Thymus (tissue), 11 donors: Measurements from ENCODE around the gene GATA6. TPM values are rescaled to one million over a fixed set of nuclear protein-coding genes. Genes with fewer than 3 reads are reported as not detected.
A peak's percentile ranks its signal among the peaks of the same experiment; 100 is the strongest.

Experiments used
- DNase-seq, 9 donors: peaks; one replicate each; pipeline ENCODE4 v3.0.0-alpha.2; 2013; ENCODE audit warnings: low spot score in 9 of 9, low read depth in 6 of 9, missing footprints in 1 of 9
- H3K27ac ChIP-seq, 2 donors: one replicate each; pipeline ENCODE4 v1.5.1; 2013; ENCODE audit warnings: control low read depth in 1 of 2, low read depth in 1 of 2, low read length in 1 of 2, mild to moderate bottlenecking in 1 of 2, moderate library complexity in 1 of 2
- H3K27me3 ChIP-seq, 2 donors: one replicate each; pipeline ENCODE4 v1.5.1; 2013; ENCODE audit warnings: low read length in 1 of 2; ENCODE audit not compliant: control insufficient read depth in 2 of 2, insufficient read depth in 1 of 2
- H3K36me3 ChIP-seq, 2 donors: one replicate each; pipeline ENCODE4 v1.5.1; 2013; ENCODE audit warnings: low read length in 1 of 2, mild to moderate bottlenecking in 1 of 2, moderate library complexity in 1 of 2; ENCODE audit not compliant: control insufficient read depth in 2 of 2, insufficient read depth in 2 of 2
- H3K4me1 ChIP-seq, 2 donors: one replicate each; pipeline ENCODE4 v1.5.1; 2013; ENCODE audit warnings: low read length in 2 of 2; ENCODE audit not compliant: control insufficient read depth in 2 of 2, insufficient read depth in 2 of 2
- H3K4me3 ChIP-seq, 2 donors: one replicate each; pipeline ENCODE4 v1.5.1; 2013; ENCODE audit warnings: low read length in 2 of 2, control low read depth in 1 of 2, mild to moderate bottlenecking in 1 of 2
- H3K9me3 ChIP-seq, 2 donors: one replicate each; pipeline ENCODE4 v1.5.1; 2013; ENCODE audit warnings: low read length in 1 of 2, mild to moderate bottlenecking in 1 of 2; ENCODE audit not compliant: control insufficient read depth in 2 of 2, insufficient read depth in 1 of 2
- WGBS: extraction: QIAGEN DNeasy Blood & Tissue Kit; methylation state at CpG from one replicate; pipeline ENCODE4 v1.1.7; 2013; 5-methylcytosine and 5-hydroxymethylcytosine counted together
- polyA plus RNA-seq: library from polyadenylated mRNA; stranded (reverse); fragments of 200-250 nt; gene quantifications from one replicate; pipeline ENCODE4 v1.2.3, GENCODE V29; 2013
- total RNA-seq: library from RNA; stranded (reverse); fragments of 120-200 nt; gene quantifications from one replicate; pipeline ENCODE4 v1.2.4, GENCODE V29; 2013
- donor health status: healthy.

Gene GATA6
- total and polyA plus RNA-seq, 2 donors, result 0.47 to 2.0 TPM

GRCh38 chr18:22164337-22165048, 4.9 kb upstream of the GATA6 start:
- DNase-seq, result no peak
- WGBS, result 40% methylated on average over 16 of the region's 16 CpGs
- H3K9me3 ChIP-seq, result peaks cover 0 to 1% of the 10 kb centered on the region in 2 donors
- H3K27me3 ChIP-seq, result peaks cover 64 to 86% of the 10 kb centered on the region in 2 donors
- H3K36me3 ChIP-seq, result no peaks in the 10 kb centered on the region
- H3K4me1 ChIP-seq, result peaks cover 0 to 6% of the 10 kb centered on the region in 2 donors
- no peak overlapping the region for H3K4me3 ChIP-seq
- H3K27ac ChIP-seq, result no peak overlapping the region

GRCh38 chr18:22165049-22165602, 4.3 kb upstream of the GATA6 start:
- H3K27me3 ChIP-seq, result peaks cover 71 to 89% of the 10 kb centered on the region in 2 donors
- no peak overlapping the region for H3K27ac ChIP-seq
- no peaks in the 10 kb centered on the region for H3K36me3 ChIP-seq
- peaks cover 0 to 1% of the 10 kb centered on the region in 2 donors for H3K9me3 ChIP-seq
- WGBS, result 4% methylated on average over 50 of the region's 50 CpGs
- no peak overlapping the region for H3K4me3 ChIP-seq
- H3K4me1 ChIP-seq, result peaks cover 0 to 9% of the 10 kb centered on the region in 2 donors
- DNase-seq, result no peak

GRCh38 chr18:22165603-22166068, 3.8 kb upstream of the GATA6 start:
- no peak overlapping the region for H3K27ac ChIP-seq

GRCh38 chr18:22166069-22166950, 3.1 kb upstream of the GATA6 start:
- peaks cover 0 to 1% of the 10 kb centered on the region in 2 donors for H3K9me3 ChIP-seq
- H3K27me3 ChIP-seq, result peaks cover 81 to 96% of the 10 kb centered on the region in 2 donors
- no peak overlapping the region for H3K4me3 ChIP-seq
- no peaks in the 10 kb centered on the region for H3K36me3 ChIP-seq
- peaks cover 3 to 9% of the 10 kb centered on the region in 2 donors for H3K4me1 ChIP-seq
- H3K27ac ChIP-seq, result no peak overlapping the region
- WGBS, result 8% methylated on average over 46 of the region's 46 CpGs
- no peak for DNase-seq

More at GRCh38 chr18:22165603-22166068, 3.8 kb upstream of the GATA6 start:
- no peak for DNase-seq
- Histone ChIP-seq H3K4me3 (no peak overlapping the region), H3K27me3 (peaks cover 76 to 94% of the 10 kb centered on the region in 2 donors), H3K4me1 (peaks cover 3 to 9% of the 10 kb centered on the region in 2 donors), H3K9me3 (peaks cover 0 to 1% of the 10 kb centered on the region in 2 donors), H3K36me3 (no peaks in the 10 kb centered on the region)
- WGBS, result 4% methylated on average over 57 of the region's 57 CpGs

- Histone ChIP-seq H3K4me1 (peaks cover 3 to 9% of the 10 kb centered on the region in 2 donors), H3K9me3 (peaks cover 0 to 1% of the 10 kb centered on the region in 2 donors), H3K36me3 (no peaks in the 10 kb centered on the region), H3K27me3 (peaks cover 88 to 94% of the 10 kb centered on the region in 2 donors), H3K4me3 (no peak overlapping the region), H3K27ac (no peak overlapping the region)
- 11% methylated on average over 25 of the region's 25 CpGs for WGBS
- DNase-seq, result no peak
Measured at GRCh38 chr18:22167091-22167470, 2.3 kb upstream of the GATA6 start.

GRCh38 chr18:22167471-22168241, 1.7 kb upstream of the GATA6 start:
- Histone ChIP-seq H3K4me3 (no peak overlapping the region), H3K27ac (no peak overlapping the region), H3K36me3 (no peaks in the 10 kb centered on the region), H3K27me3 (peaks cover 91 to 97% of the 10 kb centered on the region in 2 donors), H3K4me1 (peaks cover 3 to 9% of the 10 kb centered on the region in 2 donors), H3K9me3 (peaks cover 0 to 1% of the 10 kb centered on the region in 2 donors)
- no peak for DNase-seq
- WGBS, result 9% methylated on average over 34 of the region's 34 CpGs

- Histone ChIP-seq H3K36me3 (no peaks in the 10 kb centered on the region), H3K4me3 (peak overlapping the region in 1 of 2 donors; percentile 19), H3K27ac (no peak overlapping the region), H3K9me3 (peaks cover 0 to 1% of the 10 kb centered on the region in 2 donors), H3K4me1 (peaks cover 3 to 9% of the 10 kb centered on the region in 2 donors), H3K27me3 (peaks cover 95 to 97% of the 10 kb centered on the region in 2 donors)
- DNase-seq, result no peak
- 4% methylated on average over 36 of the region's 36 CpGs for WGBS
Measured at GRCh38 chr18:22168360-22168921, 948 bp upstream of the GATA6 start.

- peaks cover 0 to 1% of the 10 kb centered on the region in 2 donors for H3K9me3 ChIP-seq
- peaks cover 97% of the 10 kb centered on the region in 2 donors for H3K27me3 ChIP-seq
- peak overlapping the region; percentile 31 to 43 for H3K27ac ChIP-seq
- H3K36me3 ChIP-seq, result no peaks in the 10 kb centered on the region
- H3K4me3 ChIP-seq, result peak overlapping the region; percentile 35 to 49
- peaks cover 3 to 9% of the 10 kb centered on the region in 2 donors for H3K4me1 ChIP-seq
- WGBS, result under 1% methylated on average over 49 of the region's 49 CpGs
- DNase-seq, result no peak
Measured at GRCh38 chr18:22169889-22170420, 566 bp downstream of the GATA6 start.
